GM23248 (cell line): ENCODE results near the gene ATXN7L3. TPM values are rescaled to one million over a fixed set of nuclear protein-coding genes. Genes with fewer than 3 reads are reported as not detected.

Experiments
- DNase-seq: peaks from one replicate; pipeline ENCODE4 v3.0.0-alpha.2; 2015
- H2AFZ ChIP-seq: fragments of 200-600 bp; sonication (generic); 2 replicates; pipeline ENCODE4 v1.6.1; 2016; ENCODE audit warnings: antibody characterized with exemption
- H3F3A ChIP-seq: fragments of 200-600 bp; sonication (generic); 2 replicates; pipeline ENCODE4 v1.6.1; 2016; ENCODE audit warnings: mild to moderate bottlenecking, antibody characterized with exemption, mixed run types; ENCODE audit not compliant: insufficient read depth
- H3K27ac ChIP-seq: fragments of 200-600 bp; sonication (generic); 2 replicates; pipeline ENCODE4 v1.5.1; 2016; ENCODE audit warnings: mild to moderate bottlenecking
- H3K27me3 ChIP-seq: fragments of 200-600 bp; sonication (generic); replicated peaks from 2 replicates; pipeline ENCODE4 v1.6.1; 2016; ENCODE audit warnings: mild to moderate bottlenecking; ENCODE audit not compliant: insufficient read depth
- H3K36me3 ChIP-seq: fragments of 200-600 bp; sonication (generic); 2 replicates; pipeline ENCODE4 v1.6.1; 2016; ENCODE audit warnings: low read depth, mild to moderate bottlenecking
- H3K4me1 ChIP-seq: fragments of 200-600 bp; sonication (generic); 2 replicates; pipeline ENCODE4 v1.6.1; 2016; ENCODE audit warnings: mild to moderate bottlenecking; ENCODE audit not compliant: insufficient read depth
- H3K4me2 ChIP-seq: fragments of 200-600 bp; sonication (generic); one replicate; pipeline ENCODE4 v1.6.1; 2016; ENCODE audit warnings: mild to moderate bottlenecking; ENCODE audit not compliant: unreplicated experiment
- H3K4me3 ChIP-seq: fragments of 200-600 bp; sonication (generic); 2 replicates; pipeline ENCODE4 v1.5.1; 2016; ENCODE audit warnings: mild to moderate bottlenecking
- H3K79me2 ChIP-seq: fragments of 200-600 bp; sonication (generic); 2 replicates; pipeline ENCODE4 v1.6.1; 2016; ENCODE audit warnings: mild to moderate bottlenecking; ENCODE audit not compliant: insufficient read depth
- H3K9ac ChIP-seq: fragments of 200-600 bp; sonication (generic); 2 replicates; pipeline ENCODE4 v1.6.1; 2016; ENCODE audit warnings: mild to moderate bottlenecking
- H3K9me2 ChIP-seq: fragments of 200-600 bp; sonication (generic); 2 replicates; pipeline ENCODE4 v1.6.1; 2016; ENCODE audit warnings: mixed run types, mild to moderate bottlenecking, moderate library complexity; ENCODE audit not compliant: insufficient read depth
- H3K9me3 ChIP-seq: fragments of 200-600 bp; sonication (generic); one replicate; pipeline ENCODE4 v1.6.1; 2017; ENCODE audit warnings: low read depth
- H4K20me1 ChIP-seq: fragments of 200-600 bp; sonication (generic); 2 replicates; pipeline ENCODE4 v1.6.0; 2016; ENCODE audit not compliant: insufficient read depth
- EZH2 ChIP-seq: fragments of 200-600 bp; sonication (generic); IDR thresholded peaks from 2 replicates; pipeline ENCODE4 v1.6.1; 2018; ENCODE audit warnings: antibody characterized with exemption, mild to moderate bottlenecking; ENCODE audit not compliant: insufficient read depth, poor library complexity, severe bottlenecking
- EZH2phosphoT487 ChIP-seq: fragments of 200-600 bp; sonication (generic); IDR thresholded peaks from 2 replicates; pipeline ENCODE4 v1.6.1; 2018; ENCODE audit warnings: antibody characterized with exemption, moderate library complexity, mild to moderate bottlenecking, low read depth; ENCODE audit not compliant: insufficient read depth
- WGBS, 2 experiments: methylation state at CpG; one replicate each; pipeline ENCODE4 v1.1.6; 2015 to 2017; ENCODE audit warnings: low lambda C conversion rate in 2 of 2, low coverage in 1 of 2; ENCODE audit errors: missing lambda C conversion rate in 2 of 2; 5-methylcytosine and 5-hydroxymethylcytosine counted together
- in situ Hi-C: fragments of 300-500 bp; cut with MboI; formaldehyde crosslinking; loops from 2 replicates; pipeline ENCODE4 v1.15.0; 2020
- polyA plus RNA-seq: library from polyadenylated mRNA; unstranded; fragments of >200 nt; fragmentation: Nextera tagmentation; extraction: Ambion mirVana; gene quantifications from 2 replicates; pipeline ENCODE4 v1.2.1, GENCODE V29; 2016
- total RNA-seq: library from RNA; depleted of rRNA; stranded (reverse); fragments of >200 nt; shearing (Covaris generic); gene quantifications from 2 replicates; pipeline ENCODE4 v1.2.3, GENCODE V29; 2014

ATXN7L3 gene
- total and polyA plus RNA-seq, 2 experiments from 2014 or later = 9.8 to 60.4 TPM

GRCh38 chr17:44171931-44172455, 27.7 kb downstream of the ATXN7L3 start:
- no peak overlapping the region for H3K4me2 ChIP-seq
- H4K20me1 ChIP-seq = no peaks in the 10 kb centered on the region
- in situ Hi-C loops = no loop called here
- no peaks in the 10 kb centered on the region for H3K79me2 ChIP-seq
- H3K9me2 ChIP-seq = no peaks in the 10 kb centered on the region
- WGBS, 2 experiments = 56 to 62% methylated on average over 17 of the region's 17 CpGs
- H3K4me1 ChIP-seq = no peaks in the 10 kb centered on the region
- no peak overlapping the region for H3K4me3 ChIP-seq
- DNase-seq = no peak
- H2AFZ ChIP-seq = no peak overlapping the region
- H3K27me3 ChIP-seq = no peaks in the 10 kb centered on the region
- H3K9ac ChIP-seq = no peak overlapping the region
- H3F3A ChIP-seq = no peaks in the 10 kb centered on the region
- TF ChIP-seq EZH2phosphoT487 = no peak
- TF ChIP-seq EZH2 = no peak
- H3K9me3 ChIP-seq = no peaks in the 10 kb centered on the region
- no peak overlapping the region for H3K27ac ChIP-seq
- H3K36me3 ChIP-seq = peaks cover 4% of the 10 kb centered on the region; the same call in 1 of the 2 replicates

GRCh38 chr17:44170499-44171201, 29.0 kb downstream of the ATXN7L3 start, which contains the start of gene ASB16:
ASB16 (plus strand) TSS chr17:44170704; CDS start chr17:44170790, 86 bp downstream.
- Histone ChIP-seq H3K9me3 (no peaks in the 10 kb centered on the region), H3K79me2 (no peaks in the 10 kb centered on the region), H3K27ac (no peak within 1 kb of the TSS), H3K9ac (no peak within 1 kb of the TSS), H3K9me2 (no peaks in the 10 kb centered on the region), H3K4me2 (no peak within 1 kb of the TSS), H2AFZ (no peak within 1 kb of the TSS), H3K4me1 (no peaks in the 10 kb centered on the region), H3K4me3 (no peak within 1 kb of the TSS), H3F3A (no peaks in the 10 kb centered on the region), H3K36me3 (0 out of 2 replicates have a peak, but pooled peaks cover 3% of the 10 kb centered on the region), H3K27me3 (no peaks in the 10 kb centered on the region), H4K20me1 (no peaks in the 10 kb centered on the region)
- in situ Hi-C loops = no loop called here
- peak; percentile 47 for DNase-seq
- WGBS, 2 experiments = 31 to 35% methylated on average over 21 of the region's 21 CpGs
- TF ChIP-seq EZH2 (no peak), EZH2phosphoT487 (no peak)

GRCh38 chr17:44170135-44170498, 29.6 kb downstream of the ATXN7L3 start:
- no peak overlapping the region for H3K4me2 ChIP-seq
- no peak overlapping the region for H2AFZ ChIP-seq
- H3F3A ChIP-seq = no peaks in the 10 kb centered on the region
- no peaks in the 10 kb centered on the region for H3K27me3 ChIP-seq
- no peaks in the 10 kb centered on the region for H3K36me3 ChIP-seq
- no peaks in the 10 kb centered on the region for H3K79me2 ChIP-seq
- H3K9me3 ChIP-seq = no peaks in the 10 kb centered on the region
- H4K20me1 ChIP-seq = no peaks in the 10 kb centered on the region
- H3K27ac ChIP-seq = no peak overlapping the region
- DNase-seq = no peak
- no peaks in the 10 kb centered on the region for H3K4me1 ChIP-seq
- TF ChIP-seq EZH2phosphoT487 (no peak), EZH2 (no peak)
- WGBS, 2 experiments = 64 to 69% methylated on average over 5 of the region's 5 CpGs
- in situ Hi-C loops = no loop called here
- no peaks in the 10 kb centered on the region for H3K9me2 ChIP-seq
- no peak overlapping the region for H3K4me3 ChIP-seq
- H3K9ac ChIP-seq = no peak overlapping the region

- no peak overlapping the region for H2AFZ ChIP-seq
- no peaks in the 10 kb centered on the region for H3K9me3 ChIP-seq
- no peak overlapping the region for H3K4me2 ChIP-seq
- H3K79me2 ChIP-seq = no peaks in the 10 kb centered on the region
- H3K36me3 ChIP-seq = no peaks in the 10 kb centered on the region
- TF ChIP-seq EZH2 (no peak), EZH2phosphoT487 (no peak)
- H3K9me2 ChIP-seq = no peaks in the 10 kb centered on the region
- no peaks in the 10 kb centered on the region for H3K4me1 ChIP-seq
- WGBS, 2 experiments = 71 to 73% methylated on average over 7 of the region's 7 CpGs
- no peaks in the 10 kb centered on the region for H3F3A ChIP-seq
- no peak overlapping the region for H3K9ac ChIP-seq
- H4K20me1 ChIP-seq = no peaks in the 10 kb centered on the region
- H3K27ac ChIP-seq = no peak overlapping the region
- no peak overlapping the region for H3K4me3 ChIP-seq
- DNase-seq = no peak
- no peaks in the 10 kb centered on the region for H3K27me3 ChIP-seq
- in situ Hi-C loops = no loop called here
Observed at GRCh38 chr17:44167181-44167861, 32.4 kb downstream of the ATXN7L3 start.
